ENCODE data around the gene CTU1.

- TF ChIP-seq MYC (IDR thresholded peaks at IDR 0.05; ENCODE audit: low read depth, low read length): no peak
- TF ChIP-seq CTCF (IDR thresholded peaks at IDR 0.05; ENCODE audit: low read depth, low read length): no peak
- no peak for TF ChIP-seq POLR2A (IDR thresholded peaks at IDR 0.05; ENCODE audit: extremely low read depth, insufficient read length)
- TF ChIP-seq MAX (IDR thresholded peaks at IDR 0.05; ENCODE audit: low read depth, low read length): no peak
Observed at GRCh38 chr19:51107406-51108065, 673 bp downstream of the CTU1 start.
